Testis (tissue), 3 donors: ENCODE data around the gene HYDIN. TPM values are rescaled to one million over a fixed set of nuclear protein-coding genes. Genes with fewer than 3 reads are reported as not detected.

Source experiments
- DNase-seq: peaks from one replicate; pipeline ENCODE4 v3.0.0-alpha.2; 2019
- H3K27ac ChIP-seq, 2 donors: fragments of 200-600 bp; sonication (generic); one replicate each; pipeline ENCODE4 v1.5.1; 2019
- H3K27me3 ChIP-seq: fragments of 200-600 bp; sonication (generic); one replicate; pipeline ENCODE4 v1.5.1; 2019
- H3K36me3 ChIP-seq: fragments of 200-600 bp; sonication (generic); one replicate; pipeline ENCODE4 v1.5.1; 2017; ENCODE audit warnings: low read depth; ENCODE audit errors: missing control alignments
- H3K4me1 ChIP-seq: fragments of 200-600 bp; sonication (generic); one replicate; pipeline ENCODE4 v1.5.1; 2019
- H3K4me3 ChIP-seq, 2 donors: fragments of 200-600 bp; sonication (generic); one replicate each; pipeline ENCODE4 v1.5.1; 2017 to 2019
- H3K9me3 ChIP-seq: fragments of 200-600 bp; sonication (generic); one replicate; pipeline ENCODE4 v1.5.1; 2017
- POLR2A ChIP-seq: fragments of 450-650 bp; IDR thresholded peaks from one replicate; pipeline ENCODE4 v1.6.1; 2017; ENCODE audit warnings: antibody characterized with exemption, mild to moderate bottlenecking, moderate library complexity
- WGBS, 2 donors: methylation state at CpG; one replicate each; pipeline ENCODE4 v1.1.5; 2018; 5-methylcytosine and 5-hydroxymethylcytosine counted together
- intact Hi-C: fragments of 100-400 bp; cut with DNase I; formaldehyde crosslinking; loops from one replicate; pipeline ENCODE4 v1.15.1; 2023; ENCODE audit warnings: low total_unique reads
- polyA plus RNA-seq: library from polyadenylated mRNA; stranded (reverse); fragments of 350-450 nt; fragmentation: Illumina TruSeq; extraction: RNeasy Lipid Tissue Mini Kit (QIAGEN cat#74804); gene quantifications from one replicate; pipeline ENCODE4 v1.2.3, GENCODE V29; 2014; ENCODE audit warnings: low read depth, low replicate concordance; ENCODE audit not compliant: insufficient read depth
- total RNA-seq, 2 donors: library from RNA; depleted of rRNA; stranded (reverse); fragments of >200 nt; gene quantifications; one replicate each; pipeline ENCODE4 v1.2.3, GENCODE V29; 2016
- TF ChIP-seq, protein P1 (sequence below), 3 experiments: fragments of 450-650 bp in 2 of 3; fragments of 200-600 bp in 1 of 3; sonication (generic) in 1 of 3; IDR thresholded peaks; one replicate each; pipeline ENCODE4 v1.5.1; 2016 to 2019; ENCODE audit warnings: antibody characterized with exemption in 3 of 3, mild to moderate bottlenecking in 2 of 3, moderate library complexity in 1 of 3

HYDIN gene
- total and polyA plus RNA-seq, 3 donors from 2014 or later = 29.6 to 54.7 (median 30.3) TPM

DNA sequence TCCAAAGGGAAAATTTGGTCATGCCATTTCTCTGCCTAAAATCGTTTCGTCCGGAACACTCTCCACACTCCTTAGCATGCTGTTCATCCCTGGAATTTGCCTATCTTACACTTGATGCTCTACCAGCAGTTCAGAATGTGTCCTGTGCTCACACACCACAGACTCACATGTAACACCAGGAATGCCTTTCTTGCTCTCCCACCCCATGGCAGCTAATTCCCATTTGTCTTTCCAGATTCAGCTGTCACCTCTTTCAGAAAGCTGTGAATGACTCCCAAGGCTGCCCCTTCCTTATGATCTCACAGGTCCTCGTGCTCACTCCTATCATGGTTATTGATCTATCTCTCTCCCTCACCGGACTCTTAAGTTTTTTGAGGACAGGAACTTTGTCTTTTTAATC, 38.1 kb downstream of the HYDIN start:
- intact Hi-C loops = no loop called here
- Histone ChIP-seq H3K27me3 (no peaks in the 10 kb centered on the region), H3K9me3 (no peaks in the 10 kb centered on the region), H3K4me3 (no peak overlapping the region), H3K27ac (no peak overlapping the region), H3K4me1 (no peaks in the 10 kb centered on the region), H3K36me3 (no peaks in the 10 kb centered on the region)
- DNase-seq = no peak
- 70 to 80% methylated on average over 5 of the region's 5 CpGs for WGBS, 2 donors
- TF ChIP-seq, protein P1, sequence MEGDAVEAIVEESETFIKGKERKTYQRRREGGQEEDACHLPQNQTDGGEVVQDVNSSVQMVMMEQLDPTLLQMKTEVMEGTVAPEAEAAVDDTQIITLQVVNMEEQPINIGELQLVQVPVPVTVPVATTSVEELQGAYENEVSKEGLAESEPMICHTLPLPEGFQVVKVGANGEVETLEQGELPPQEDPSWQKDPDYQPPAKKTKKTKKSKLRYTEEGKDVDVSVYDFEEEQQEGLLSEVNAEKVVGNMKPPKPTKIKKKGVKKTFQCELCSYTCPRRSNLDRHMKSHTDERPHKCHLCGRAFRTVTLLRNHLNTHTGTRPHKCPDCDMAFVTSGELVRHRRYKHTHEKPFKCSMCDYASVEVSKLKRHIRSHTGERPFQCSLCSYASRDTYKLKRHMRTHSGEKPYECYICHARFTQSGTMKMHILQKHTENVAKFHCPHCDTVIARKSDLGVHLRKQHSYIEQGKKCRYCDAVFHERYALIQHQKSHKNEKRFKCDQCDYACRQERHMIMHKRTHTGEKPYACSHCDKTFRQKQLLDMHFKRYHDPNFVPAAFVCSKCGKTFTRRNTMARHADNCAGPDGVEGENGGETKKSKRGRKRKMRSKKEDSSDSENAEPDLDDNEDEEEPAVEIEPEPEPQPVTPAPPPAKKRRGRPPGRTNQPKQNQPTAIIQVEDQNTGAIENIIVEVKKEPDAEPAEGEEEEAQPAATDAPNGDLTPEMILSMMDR (IDR thresholded peaks at IDR 0.05) = no peak
- TF ChIP-seq POLR2A = no peak

DNA sequence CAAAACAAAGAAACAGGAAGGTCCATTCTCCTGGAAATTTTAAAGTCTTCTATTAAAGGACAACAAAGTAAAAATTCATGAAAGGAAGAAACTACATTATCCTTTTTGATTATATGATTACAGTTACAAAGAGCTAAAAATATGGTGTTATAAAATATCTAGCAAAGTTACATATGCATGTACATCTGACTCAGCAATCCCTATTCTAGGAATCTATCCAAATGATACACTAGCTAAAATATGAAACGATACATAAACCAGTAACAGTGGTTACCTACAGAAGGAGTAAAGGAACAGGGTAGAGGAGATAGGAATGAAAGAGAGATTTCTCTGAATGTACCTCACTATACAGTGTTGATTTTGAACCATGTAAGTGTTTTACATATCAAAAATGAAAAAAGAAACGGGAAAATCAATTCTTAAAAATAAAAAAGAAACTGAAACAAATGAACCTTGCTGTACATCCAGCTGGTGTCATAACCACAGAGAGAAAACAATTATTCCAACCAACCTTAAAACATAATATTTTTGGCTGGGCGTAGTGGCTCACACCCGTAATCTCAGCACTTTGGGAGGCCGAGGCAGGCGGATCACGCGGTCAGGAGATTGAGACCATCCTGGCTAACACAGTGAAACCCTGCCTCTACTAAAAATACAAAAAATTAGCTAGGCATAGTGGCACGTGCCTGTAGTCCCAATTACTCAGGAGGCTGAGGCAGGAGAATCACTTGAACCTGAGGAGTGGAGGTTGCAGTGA, 41.4 kb downstream of the HYDIN start:
- Histone ChIP-seq H3K27ac (no peak overlapping the region), H3K9me3 (no peaks in the 10 kb centered on the region), H3K27me3 (no peaks in the 10 kb centered on the region), H3K36me3 (no peaks in the 10 kb centered on the region), H3K4me1 (no peaks in the 10 kb centered on the region), H3K4me3 (no peak overlapping the region)
- WGBS, 2 donors = 84 to 89% methylated on average over 9 of the region's 9 CpGs
- TF ChIP-seq, protein P1 (IDR thresholded peaks at IDR 0.05) = no peak
- no peak for TF ChIP-seq POLR2A
- no peak for DNase-seq
- intact Hi-C loops = no loop called here

DNA sequence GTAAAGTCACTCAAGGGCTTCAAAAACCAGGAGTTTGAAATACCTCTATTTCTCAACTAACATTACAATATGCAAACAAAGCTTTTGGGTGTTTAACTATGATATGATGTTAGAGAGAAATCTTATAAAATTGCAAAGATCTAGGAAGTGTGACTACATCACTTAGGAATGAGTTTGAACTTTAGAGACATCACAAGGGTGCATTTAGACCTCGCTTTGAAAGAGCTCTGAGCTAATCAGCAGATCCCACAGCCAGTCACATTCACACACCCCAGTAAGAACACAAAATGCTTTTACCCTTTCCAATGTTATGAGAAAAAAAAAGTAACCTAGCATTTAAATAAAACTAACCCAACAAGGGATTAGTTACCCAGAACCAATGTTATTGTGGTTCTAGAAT, 45.2 kb downstream of the HYDIN start:
- DNase-seq = no peak
- H3K27ac ChIP-seq = no peak overlapping the region
- H3K36me3 ChIP-seq = no peaks in the 10 kb centered on the region
- 79 to 82% methylated on average over 1 of the region's 1 CpG for WGBS, 2 donors
- intact Hi-C loops = no loop called here
- no peaks in the 10 kb centered on the region for H3K27me3 ChIP-seq
- H3K4me3 ChIP-seq = no peak overlapping the region
- no peaks in the 10 kb centered on the region for H3K4me1 ChIP-seq
- H3K9me3 ChIP-seq = no peaks in the 10 kb centered on the region
- no peak for TF ChIP-seq POLR2A
- TF ChIP-seq, protein P1 (IDR thresholded peaks at IDR 0.05) = no peak

DNA sequence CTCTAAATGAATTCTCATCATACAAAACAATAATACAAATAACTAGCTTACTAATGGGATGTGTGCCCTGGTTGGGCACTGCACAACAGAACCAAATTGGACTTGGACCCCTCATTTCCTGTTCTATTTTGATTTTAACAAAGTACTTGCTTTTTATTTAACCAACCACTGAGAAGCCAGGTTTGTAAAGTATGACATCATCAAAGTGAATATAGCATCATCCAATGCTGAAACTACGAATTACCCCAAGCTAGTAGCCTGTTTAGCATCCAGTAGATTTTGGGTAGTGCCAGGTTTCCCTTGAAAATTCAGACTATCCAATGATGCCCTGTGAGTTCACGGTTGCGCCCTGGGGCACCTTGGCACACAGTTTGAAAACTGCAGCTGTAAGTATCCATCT, 51.0 kb downstream of the HYDIN start:
- Histone ChIP-seq H3K4me1 (no peaks in the 10 kb centered on the region), H3K27ac (no peak overlapping the region), H3K27me3 (no peaks in the 10 kb centered on the region), H3K9me3 (no peaks in the 10 kb centered on the region), H3K36me3 (no peaks in the 10 kb centered on the region), H3K4me3 (no peak overlapping the region)
- intact Hi-C loops = no loop called here
- no peak for TF ChIP-seq POLR2A
- TF ChIP-seq, protein P1 (IDR thresholded peaks at IDR 0.05) = no peak
- DNase-seq = no peak
- WGBS, 2 donors = 95 to 96% methylated on average over 3 of the region's 3 CpGs
